ENCODE measurements around the gene ECHDC3.
A peak's percentile ranks its signal among the peaks of the same experiment; 100 is the strongest.

The ECHDC3 gene

GRCh38 chr10:11775412-11775811, 33.2 kb downstream of the ECHDC3 start (continued):
- TF ChIP-seq ZNF335 (tag by site-specific recombination; conservative IDR thresholded peaks at IDR 0.05) (0 out of 2 replicates have a peak, but pooled peaks have one; percentile 37), GFI1B (tag by site-specific recombination; IDR thresholded peaks at IDR 0.05) (no peak), BCL11A (tag by site-specific recombination; IDR thresholded peaks at IDR 0.05; ENCODE audit: low read depth) (no peak), KLF17 (tag by site-specific recombination; IDR thresholded peaks at IDR 0.05) (no peak), ZNF768 (tag by site-specific recombination; IDR thresholded peaks at IDR 0.05) (no peak), ZNF112 (tag by site-specific recombination; IDR thresholded peaks at IDR 0.05) (no peak), ZNF701 (tag by site-specific recombination; IDR thresholded peaks at IDR 0.05) (no peak), PRDM6 (tag by site-specific recombination; IDR thresholded peaks at IDR 0.05) (peak; percentile 54), ZBTB21 (tag by site-specific recombination; IDR thresholded peaks at IDR 0.05) (no peak), PRDM1 (tag by site-specific recombination; IDR thresholded peaks at IDR 0.05) (no peak), ZNF664 (tag by site-specific recombination; IDR thresholded peaks at IDR 0.05) (no peak), ZBTB44 (tag by site-specific recombination; IDR thresholded peaks at IDR 0.05) (no peak), ZNF2 (tag by site-specific recombination; IDR thresholded peaks at IDR 0.05) (no peak), ZNF792 (tag by site-specific recombination; IDR thresholded peaks at IDR 0.05) (no peak), PRDM10 (tag by site-specific recombination; IDR thresholded peaks at IDR 0.05) (no peak), INSM2 (tag by site-specific recombination; IDR thresholded peaks at IDR 0.05) (no peak), ZNF776 (tag by site-specific recombination; IDR thresholded peaks at IDR 0.05; ENCODE audit: borderline replicate concordance) (no peak), ZNF416 (tag by site-specific recombination; IDR thresholded peaks at IDR 0.05) (no peak), ZBTB20 (tag by site-specific recombination; IDR thresholded peaks at IDR 0.05) (no peak), ZNF561 (tag by site-specific recombination; IDR thresholded peaks at IDR 0.05; ENCODE audit: borderline replicate concordance) (no peak), ZSCAN30 (tag by site-specific recombination; IDR thresholded peaks at IDR 0.05) (no peak; the same call in 1 of the 2 replicates), ZBTB26 (tag by site-specific recombination; optimal IDR thresholded peaks at IDR 0.05) (no peak), ZNF311 (tag by site-specific recombination; IDR thresholded peaks at IDR 0.05; ENCODE audit: borderline replicate concordance) (no peak)
- TF ChIP-seq, protein P1, sequence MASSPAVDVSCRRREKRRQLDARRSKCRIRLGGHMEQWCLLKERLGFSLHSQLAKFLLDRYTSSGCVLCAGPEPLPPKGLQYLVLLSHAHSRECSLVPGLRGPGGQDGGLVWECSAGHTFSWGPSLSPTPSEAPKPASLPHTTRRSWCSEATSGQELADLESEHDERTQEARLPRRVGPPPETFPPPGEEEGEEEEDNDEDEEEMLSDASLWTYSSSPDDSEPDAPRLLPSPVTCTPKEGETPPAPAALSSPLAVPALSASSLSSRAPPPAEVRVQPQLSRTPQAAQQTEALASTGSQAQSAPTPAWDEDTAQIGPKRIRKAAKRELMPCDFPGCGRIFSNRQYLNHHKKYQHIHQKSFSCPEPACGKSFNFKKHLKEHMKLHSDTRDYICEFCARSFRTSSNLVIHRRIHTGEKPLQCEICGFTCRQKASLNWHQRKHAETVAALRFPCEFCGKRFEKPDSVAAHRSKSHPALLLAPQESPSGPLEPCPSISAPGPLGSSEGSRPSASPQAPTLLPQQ (tag by site-specific recombination; IDR thresholded peaks at IDR 0.05) = no peak
- TF ChIP-seq, protein P2, sequence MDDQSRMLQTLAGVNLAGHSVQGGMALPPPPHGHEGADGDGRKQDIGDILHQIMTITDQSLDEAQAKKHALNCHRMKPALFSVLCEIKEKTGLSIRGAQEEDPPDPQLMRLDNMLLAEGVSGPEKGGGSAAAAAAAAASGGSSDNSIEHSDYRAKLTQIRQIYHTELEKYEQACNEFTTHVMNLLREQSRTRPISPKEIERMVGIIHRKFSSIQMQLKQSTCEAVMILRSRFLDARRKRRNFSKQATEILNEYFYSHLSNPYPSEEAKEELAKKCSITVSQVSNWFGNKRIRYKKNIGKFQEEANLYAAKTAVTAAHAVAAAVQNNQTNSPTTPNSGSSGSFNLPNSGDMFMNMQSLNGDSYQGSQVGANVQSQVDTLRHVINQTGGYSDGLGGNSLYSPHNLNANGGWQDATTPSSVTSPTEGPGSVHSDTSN (CRISPR knock-in tag; IDR thresholded peaks at IDR 0.05) = no peak
- TF ChIP-seq, protein P3, sequence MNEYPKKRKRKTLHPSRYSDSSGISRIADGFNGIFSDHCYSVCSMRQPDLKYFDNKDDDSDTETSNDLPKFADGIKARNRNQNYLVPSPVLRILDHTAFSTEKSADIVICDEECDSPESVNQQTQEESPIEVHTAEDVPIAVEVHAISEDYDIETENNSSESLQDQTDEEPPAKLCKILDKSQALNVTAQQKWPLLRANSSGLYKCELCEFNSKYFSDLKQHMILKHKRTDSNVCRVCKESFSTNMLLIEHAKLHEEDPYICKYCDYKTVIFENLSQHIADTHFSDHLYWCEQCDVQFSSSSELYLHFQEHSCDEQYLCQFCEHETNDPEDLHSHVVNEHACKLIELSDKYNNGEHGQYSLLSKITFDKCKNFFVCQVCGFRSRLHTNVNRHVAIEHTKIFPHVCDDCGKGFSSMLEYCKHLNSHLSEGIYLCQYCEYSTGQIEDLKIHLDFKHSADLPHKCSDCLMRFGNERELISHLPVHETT (tag by site-specific recombination; IDR thresholded peaks at IDR 0.05) = no peak

Measured in HEK293 (cell line).